Measurements from ENCODE around the gene LSM12. TPM values are rescaled to one million over a fixed set of nuclear protein-coding genes. Genes with fewer than 3 reads are reported as not detected.

The LSM12 gene
- total and polyA plus RNA-seq, 2 of the 8 experiments (the other 6 are each of a cell fraction or from before 2014, with no cell fraction given) = 69.8 to 142 TPM

- Histone ChIP-seq H3K9ac (replicated peaks in 1 of 4; ENCODE audit: extremely low read depth in 1 of 4, low read depth in 3 of 4, low read length in 3 of 4) (peak within 1 kb of the TSS in 1 of 4 experiments; percentile 54; a peak in 1 of 7 replicates), H3K4me2 (ENCODE audit: insufficient read depth in 1 of 2, low read depth in 2 of 2, low read length in 2 of 2) (peak within 1 kb of the TSS; percentile 94), H4K5ac (ENCODE audit: insufficient read length, low read depth, low read length) (no peak within 1 kb of the TSS), H2AK5ac (ENCODE audit: low read depth, low read length) (peak within 1 kb of the TSS; percentile 65; the same call in 1 of the 2 replicates), H3K56ac (replicated peaks; ENCODE audit: insufficient read length, low read depth, low read length) (peak within 1 kb of the TSS; percentile 59), H2BK20ac (ENCODE audit: low read length) (no peak within 1 kb of the TSS), H2BK12ac (ENCODE audit: low read depth, low read length) (peak within 1 kb of the TSS; percentile 71; the same call in 1 of the 2 replicates), H3K27ac (ENCODE audit: low read depth, low read length) (no peak within 1 kb of the TSS), H3K79me1 (ENCODE audit: low read depth, low read length) (no peaks in the 10 kb centered on the region; the same call in 1 of the 2 replicates), H3K4ac (replicated peaks; ENCODE audit: insufficient read length, low read depth, low read length) (peak within 1 kb of the TSS; percentile 69), H3K9me3 (ENCODE audit: insufficient read depth in 2 of 2, low read depth in 1 of 2, low read length in 1 of 2) (no peaks in the 10 kb centered on the region), H2BK15ac (ENCODE audit: low read length) (peak within 1 kb of the TSS; percentile 99; the same call in 1 of the 2 replicates), H3K27me3 (replicated peaks in 1 of 4; ENCODE audit: control insufficient read depth in 3 of 4, extremely low read depth in 1 of 4, insufficient read depth in 3 of 4, low read length in 3 of 4) (peaks cover 0 to 21% (median 18%) of the 10 kb centered on the region in 4 experiments; a peak in 6 of 7 replicates), H3K14ac (ENCODE audit: insufficient read length) (no peak within 1 kb of the TSS), H3K18ac (ENCODE audit: extremely low read depth, low read length) (peak within 1 kb of the TSS; percentile 95), H3K4me1 (replicated peaks in 1 of 4; ENCODE audit: control insufficient read depth in 3 of 4, insufficient read depth in 4 of 4, low read length in 3 of 4) (peaks cover 0 to 19% (median 13%) of the 10 kb centered on the region in 4 experiments; a peak in 6 of 7 replicates), H4K91ac (replicated peaks; ENCODE audit: insufficient read length, low read length) (peak within 1 kb of the TSS; percentile 85), H2AFZ (ENCODE audit: low read length) (no peak within 1 kb of the TSS), H4K8ac (ENCODE audit: extremely low read depth, insufficient read depth, low read length) (no peak within 1 kb of the TSS; the same call in 1 of the 2 replicates), H4K20me1 (replicated peaks in 1 of 2; ENCODE audit: control insufficient read depth in 1 of 2, insufficient read depth in 2 of 2, low read length in 2 of 2) (peaks cover 3 to 8% of the 10 kb centered on the region in 2 experiments), H3K23me2 (ENCODE audit: low read depth, low read length) (peaks cover 32% of the 10 kb centered on the region), H3K4me3 (ENCODE audit: extremely low read depth in 1 of 4, insufficient read depth in 2 of 4, low read depth in 3 of 4, low read length in 4 of 4) (peak within 1 kb of the TSS; percentile 59 to 86 (median 74)), H3K79me2 (ENCODE audit: control insufficient read depth in 1 of 2, insufficient read depth in 2 of 2, low read length in 2 of 2) (no peaks in the 10 kb centered on the region), H3K23ac (ENCODE audit: insufficient read length) (no peak within 1 kb of the TSS), H2BK120ac (replicated peaks; ENCODE audit: low read depth, low read length) (no peak within 1 kb of the TSS), H3K36me3 (ENCODE audit: control insufficient read depth in 2 of 4, insufficient read depth in 4 of 4, low read length in 3 of 4) (no peaks in the 10 kb centered on the region), H2BK5ac (ENCODE audit: low read depth, low read length) (peak within 1 kb of the TSS; percentile 52; the same call in 1 of the 2 replicates)
- WGBS, 2 experiments (ENCODE audit: extremely low coverage in 1 of 2, insufficient coverage in 1 of 2, insufficient read length in 1 of 2, insufficient replicate concordance in 2 of 2, low coverage in 1 of 2, low lambda C conversion rate in 2 of 2, missing lambda C conversion rate in 1 of 2) = 2% methylated on average over 19 of the region's 25 CpGs; no CpG with 5 or more reads in 1 of the 2 experiments
- ChIA-PET POLR2A (ENCODE audit: partially characterized antibody) (interaction anchor here (0.6 to 3.4 kb wide), 5 partner anchors 10 to 591 kb away, joined by 3 to 14 read pairs (median 3); partner anchors contain the start of genes LSM12 and TMEM101), CTCF (ENCODE audit: partially characterized antibody) (interaction anchor here (0.6 to 22.7 kb wide), 12 partner anchors 8 to 126 kb away, joined by 3 to 416 read pairs (median 4); partner anchors contain the start of genes PPY and PYY)
- TF ChIP-seq KDM4A (IDR thresholded peaks at IDR 0.05; ENCODE audit: low read depth, low read length, severe bottlenecking) (peak; percentile 29), CTBP2 (IDR thresholded peaks at IDR 0.05; ENCODE audit: borderline replicate concordance, insufficient read depth, insufficient read length, low read length) (no peak), MAX (IDR thresholded peaks at IDR 0.05) (no peak), ASH2L (IDR thresholded peaks at IDR 0.05; ENCODE audit: low read length) (peak; percentile 8)
- no peak for DNase-seq (ENCODE audit: low read depth in 1 of 2, low spot score in 2 of 2)
- FAIRE-seq = no peak
Observed at GRCh38 chr17:44004077-44004760, 62.3 kb downstream of the LSM12 start, which contains the start of gene NAGS. Gene NAGS (plus strand): TSS chr17:44004622. CDS start chr17:44004664, 42 bp downstream.

Measured in H1 (cell line).